Psoas muscle (tissue), 8 donors: ENCODE results near the gene DTL. TPM values are rescaled to one million over a fixed set of nuclear protein-coding genes. Genes with fewer than 3 reads are reported as not detected.

ENCODE experiments used
- ATAC-seq, 4 donors: fragments of 200-7000 bp; cut with Tn5 transposase; one replicate each; pipeline ENCODE4 v1.9.1; 2020; ENCODE audit warnings: moderate library complexity in 3 of 4, mild to moderate bottlenecking in 2 of 4
- DNase-seq, 2 donors: peaks; one replicate each; pipeline ENCODE4 v3.0.0-alpha.2; 2020
- H3K27ac ChIP-seq: fragments of 200-600 bp; one replicate; pipeline ENCODE4 v1.8.0; 2022
- H3K27me3 ChIP-seq, 3 donors: fragments of 200-600 bp in 1 of 3; one replicate each; pipeline versions ENCODE4 v1.6.1 to v1.8.0; 2013 to 2022; ENCODE audit warnings: low read length in 2 of 3, mild to moderate bottlenecking in 2 of 3, moderate library complexity in 1 of 3; ENCODE audit not compliant: insufficient read depth in 3 of 3
- H3K36me3 ChIP-seq, 2 donors: fragments of 200-600 bp in 1 of 2; one replicate each; pipeline versions ENCODE4 v1.6.1 to v1.8.0; 2013 to 2022; ENCODE audit warnings: low read depth in 1 of 2, mild to moderate bottlenecking in 1 of 2, moderate library complexity in 1 of 2; ENCODE audit not compliant: insufficient read depth in 1 of 2
- H3K4me1 ChIP-seq: fragments of 200-600 bp; one replicate; pipeline ENCODE4 v1.8.0; 2022
- H3K4me3 ChIP-seq: fragments of 200-600 bp; one replicate; pipeline ENCODE4 v1.8.0; 2022; ENCODE audit warnings: mild to moderate bottlenecking
- H3K9me3 ChIP-seq: fragments of 200-600 bp; one replicate; pipeline ENCODE4 v1.8.0; 2022
- WGBS, 3 donors: extraction: QIAGEN DNeasy Blood & Tissue Kit; methylation state at CpG; one replicate each; pipeline versions ENCODE4 v1.1.6 to v1.1.7; 2013; 5-methylcytosine and 5-hydroxymethylcytosine counted together
- intact Hi-C, 2 donors: fragments of 100-400 bp; cut with DNase I; formaldehyde crosslinking; loops; one replicate each; pipeline versions ENCODE4 v1.11.0 to v1.14.2; 2022
- polyA plus RNA-seq, 3 donors: library from polyadenylated mRNA; stranded (reverse); fragments of 200-250 nt; gene quantifications; one replicate each; pipeline ENCODE4 v1.2.3, GENCODE V29; 2013
- total RNA-seq, 4 donors: library from RNA; stranded (reverse); fragmentation: NEBNext Ultra II Directional in 2 of 4; extraction: Animal tissue kit (Norgen Biotek cat#: 25700) in 2 of 4; gene quantifications; one replicate each; pipeline versions ENCODE4 v1.2.1 to v1.2.4, GENCODE V29; 2021 to 2023
- TF ChIP-seq, protein P1 (sequence below): fragments of 200-600 bp; IDR thresholded peaks from one replicate; pipeline ENCODE4 v1.8.0; 2022; ENCODE audit warnings: antibody characterized with exemption
- donor health status: healthy with polysubstance abuse.
- donor health status: DM: no; HTN: no; CAD: no; lungs with moderate emphysema.
- donor health status: Bipolar disorder and iron deficiency.
- donor health status: healthy.
- donor health status: DM: yes; HTN: yes; CAD: no.
- donor health status: DM: no; HTN: no; CAD: no.
- donor health status: DM: no; HTN: no; CAD: no.
- donor health status: DM: yes; HTN: yes; CAD: no.

Gene DTL
- total and polyA plus RNA-seq, 7 donors = 0.12 to 0.72 (median 0.19) TPM

DNA sequence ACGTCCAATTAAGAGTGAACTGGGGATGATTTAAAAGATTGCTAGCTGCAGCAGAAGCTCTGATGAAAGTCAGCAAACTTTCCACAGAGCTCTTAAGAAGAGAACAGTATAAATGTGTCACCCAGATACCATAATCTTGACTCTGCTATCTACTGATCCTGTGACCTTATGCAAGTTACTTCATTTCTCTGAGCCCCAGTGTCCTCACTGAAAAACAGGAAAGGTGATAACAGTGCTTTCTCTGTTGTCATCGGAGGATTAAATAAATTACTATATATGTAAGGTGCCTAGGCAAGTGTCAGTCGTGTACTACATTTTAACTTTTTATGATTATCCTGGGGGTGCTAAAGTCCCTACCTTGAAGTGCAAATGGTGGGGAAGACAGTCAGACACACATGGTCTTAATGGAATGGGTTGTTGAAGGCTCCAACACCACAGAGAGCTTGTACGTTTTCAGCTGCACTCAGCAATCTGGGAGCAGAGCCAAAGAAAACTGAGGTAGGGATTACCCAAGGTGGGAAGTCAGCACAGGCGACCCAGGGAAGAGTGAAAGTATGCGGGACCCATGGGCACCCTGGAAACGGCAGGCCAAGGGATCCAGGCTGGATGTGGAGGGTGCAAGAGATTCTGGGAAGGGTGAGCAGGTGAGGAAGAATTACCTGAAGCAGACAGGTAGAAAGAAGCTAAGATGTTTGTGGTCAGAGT lies 82.8 kb downstream of the DTL start:
- 66 to 70% (median 67%) methylated on average over 7 of the region's 7 CpGs for WGBS, 3 donors
- Histone ChIP-seq H3K27ac (peak overlapping the region; percentile 90), H3K4me1 (peaks cover 27% of the 10 kb centered on the region), H3K4me3 (no peak overlapping the region), H3K9me3 (no peaks in the 10 kb centered on the region), H3K36me3 (no peaks in the 10 kb centered on the region), H3K27me3 (no peaks in the 10 kb centered on the region)
- DNase-seq (no peak), ATAC-seq (peak in 1 of 4 donors; percentile 27)
- intact Hi-C loops = loop anchor here (2.0 to 5.0 kb wide), 3 partner anchors 41 to 119 kb away; no protein-coding TSS in a partner anchor
- TF ChIP-seq, protein P1, sequence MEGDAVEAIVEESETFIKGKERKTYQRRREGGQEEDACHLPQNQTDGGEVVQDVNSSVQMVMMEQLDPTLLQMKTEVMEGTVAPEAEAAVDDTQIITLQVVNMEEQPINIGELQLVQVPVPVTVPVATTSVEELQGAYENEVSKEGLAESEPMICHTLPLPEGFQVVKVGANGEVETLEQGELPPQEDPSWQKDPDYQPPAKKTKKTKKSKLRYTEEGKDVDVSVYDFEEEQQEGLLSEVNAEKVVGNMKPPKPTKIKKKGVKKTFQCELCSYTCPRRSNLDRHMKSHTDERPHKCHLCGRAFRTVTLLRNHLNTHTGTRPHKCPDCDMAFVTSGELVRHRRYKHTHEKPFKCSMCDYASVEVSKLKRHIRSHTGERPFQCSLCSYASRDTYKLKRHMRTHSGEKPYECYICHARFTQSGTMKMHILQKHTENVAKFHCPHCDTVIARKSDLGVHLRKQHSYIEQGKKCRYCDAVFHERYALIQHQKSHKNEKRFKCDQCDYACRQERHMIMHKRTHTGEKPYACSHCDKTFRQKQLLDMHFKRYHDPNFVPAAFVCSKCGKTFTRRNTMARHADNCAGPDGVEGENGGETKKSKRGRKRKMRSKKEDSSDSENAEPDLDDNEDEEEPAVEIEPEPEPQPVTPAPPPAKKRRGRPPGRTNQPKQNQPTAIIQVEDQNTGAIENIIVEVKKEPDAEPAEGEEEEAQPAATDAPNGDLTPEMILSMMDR = no peak

DNA sequence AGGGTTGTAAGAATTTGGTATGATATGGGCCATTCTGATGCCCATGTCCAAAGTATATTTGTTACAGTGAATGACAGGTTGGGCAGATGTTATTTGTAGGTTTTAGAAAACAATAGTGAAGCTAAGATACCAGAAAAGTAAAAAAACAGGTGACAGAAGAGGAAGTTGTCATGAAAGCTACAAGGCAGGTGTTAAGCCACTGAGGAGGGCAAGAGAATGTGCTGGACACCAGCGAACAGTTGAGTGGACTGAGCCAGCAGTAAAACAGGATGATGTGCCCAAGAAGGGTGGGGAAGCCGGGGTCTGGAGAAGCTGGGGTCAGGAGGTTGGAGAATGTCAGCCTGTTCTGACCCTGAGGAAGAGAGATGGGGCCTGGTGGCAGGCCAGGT lies 83.3 kb downstream of the DTL start:
- Histone ChIP-seq H3K27me3 (no peaks in the 10 kb centered on the region), H3K9me3 (no peaks in the 10 kb centered on the region), H3K27ac (peak overlapping the region; percentile 90), H3K4me3 (peak overlapping the region; percentile 17), H3K36me3 (no peaks in the 10 kb centered on the region), H3K4me1 (peaks cover 27% of the 10 kb centered on the region)
- intact Hi-C loops = loop anchor here (2.0 to 5.0 kb wide), 3 partner anchors 42 to 118 kb away; no protein-coding TSS in a partner anchor
- TF ChIP-seq, protein P1 = no peak
- 14 to 45% (median 26%) methylated on average over 2 of the region's 2 CpGs for WGBS, 3 donors
- ATAC-seq = peak; percentile 4 to 30 (median 26)
- DNase-seq = no peak

- Histone ChIP-seq H3K4me1 (peaks cover 27% of the 10 kb centered on the region), H3K27me3 (no peaks in the 10 kb centered on the region), H3K27ac (peak overlapping the region; percentile 90), H3K36me3 (no peaks in the 10 kb centered on the region), H3K9me3 (no peaks in the 10 kb centered on the region), H3K4me3 (peak overlapping the region; percentile 17)
- intact Hi-C loops = loop anchor here (2.0 to 5.0 kb wide), 3 partner anchors 42 to 118 kb away; no protein-coding TSS in a partner anchor
- DNase-seq (peak; percentile 62 to 90), ATAC-seq (peak; percentile 95 to 97 (median 96))
- WGBS, 3 donors = 14 to 35% (median 27%) methylated on average over 5 of the region's 5 CpGs
- TF ChIP-seq, protein P1 = no peak
Measured at GRCh38 chr1:212119397-212119837, 83.9 kb downstream of the DTL start.

DNA sequence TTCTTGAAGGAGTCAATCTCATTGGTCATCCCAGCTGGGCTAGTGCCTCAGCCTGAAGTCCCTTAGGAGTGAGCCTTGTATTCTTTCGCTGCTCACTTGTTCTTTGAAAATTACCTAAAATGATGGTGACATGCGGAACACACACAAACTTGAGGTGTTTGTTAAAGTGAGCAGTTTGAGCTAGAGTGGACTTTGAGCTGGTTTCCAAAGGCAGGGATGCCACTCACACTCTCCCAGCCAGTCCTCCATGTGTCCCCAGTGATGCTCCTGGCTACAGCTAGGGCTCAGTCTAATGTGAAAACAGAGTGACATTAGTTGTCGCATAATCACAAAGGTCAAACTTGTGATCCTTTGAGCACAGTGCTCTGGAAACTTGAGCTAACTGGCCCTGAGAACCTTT lies 84.3 kb downstream of the DTL start:
- intact Hi-C loops = loop anchor here (2.0 to 5.0 kb wide), 6 partner anchors 41 to 167 kb away; partner anchors contain the start of gene PPP2R5A (in 2 of the 2)
- Histone ChIP-seq H3K27me3 (no peaks in the 10 kb centered on the region), H3K4me1 (peaks cover 27% of the 10 kb centered on the region), H3K9me3 (no peaks in the 10 kb centered on the region), H3K36me3 (no peaks in the 10 kb centered on the region), H3K27ac (peak overlapping the region; percentile 90), H3K4me3 (no peak overlapping the region)
- WGBS, 3 donors = 72 to 96% (median 76%) methylated on average over 3 of the region's 3 CpGs
- TF ChIP-seq, protein P1 = no peak
- ATAC-seq (peak; percentile 12 to 39 (median 22)), DNase-seq (no peak)
